Mesenchymal stem cell (in vitro differentiated cells and primary cell): Measurements from ENCODE around the gene VGLL4.

Experiments
- DNase-seq: peaks from one replicate; pipeline ENCODE4 v3.0.0-alpha.2; 2013
- H2AFZ ChIP-seq: one replicate; pipeline ENCODE4 v1.6.1; 2013; ENCODE audit warnings: low read depth, mild to moderate bottlenecking, control low read depth, inconsistent platforms, low read length, moderate library complexity
- H2AK5ac ChIP-seq: 2 replicates; pipeline ENCODE4 v1.6.1; 2013; ENCODE audit warnings: low read length, moderate library complexity, mild to moderate bottlenecking, inconsistent platforms; ENCODE audit not compliant: severe bottlenecking
- H2BK120ac ChIP-seq: one replicate; pipeline ENCODE4 v1.6.1; 2013; ENCODE audit warnings: low read depth, mild to moderate bottlenecking, inconsistent platforms, low read length, moderate library complexity
- H2BK12ac ChIP-seq, 2 experiments: one replicate each; pipeline ENCODE4 v1.6.1; 2013; ENCODE audit warnings: inconsistent platforms in 2 of 2, low read length in 2 of 2, mild to moderate bottlenecking in 2 of 2, moderate library complexity in 2 of 2, control low read depth in 1 of 2
- H2BK15ac ChIP-seq: one replicate; pipeline ENCODE4 v1.6.1; 2013; ENCODE audit warnings: mild to moderate bottlenecking, low read depth, inconsistent platforms; ENCODE audit not compliant: poor library complexity, severe bottlenecking
- H2BK5ac ChIP-seq: 2 replicates; pipeline ENCODE4 v1.6.1; 2013; ENCODE audit warnings: low read depth, mild to moderate bottlenecking, low read length, control low read depth, inconsistent platforms; ENCODE audit not compliant: poor library complexity, severe bottlenecking
- H3K14ac ChIP-seq, 2 experiments: one replicate each; pipeline ENCODE4 v1.6.1; 2013; ENCODE audit warnings: inconsistent platforms in 2 of 2, low read length in 2 of 2, control low read depth in 1 of 2, mild to moderate bottlenecking in 1 of 2, moderate library complexity in 1 of 2
- H3K18ac ChIP-seq, 2 experiments: one replicate each; pipeline ENCODE4 v1.6.1; 2013; ENCODE audit warnings: inconsistent platforms in 2 of 2, low read length in 2 of 2, control low read depth in 1 of 2, low read depth in 1 of 2, mild to moderate bottlenecking in 1 of 2
- H3K23ac ChIP-seq, 2 experiments: one replicate each; pipeline ENCODE4 v1.6.1; 2013; ENCODE audit warnings: inconsistent platforms in 2 of 2, low read length in 2 of 2, mild to moderate bottlenecking in 2 of 2, moderate library complexity in 2 of 2, control low read depth in 1 of 2
- H3K27ac ChIP-seq: 2 replicates; pipeline ENCODE4 v1.5.1; 2013; ENCODE audit warnings: mild to moderate bottlenecking, moderate library complexity, low read length, control low read depth, inconsistent platforms; ENCODE audit not compliant: poor library complexity, severe bottlenecking
- H3K27me3 ChIP-seq, 2 experiments: 2 replicates each; pipeline versions ENCODE4 v1.6.1 to v1.7.0; 2013; ENCODE audit warnings: low read length in 2 of 2, mild to moderate bottlenecking in 2 of 2, moderate library complexity in 2 of 2, control low read depth in 1 of 2, inconsistent platforms in 1 of 2; ENCODE audit not compliant: control insufficient read depth in 1 of 2, insufficient read depth in 1 of 2
- H3K36me3 ChIP-seq, 2 experiments: 2 replicates each; pipeline versions ENCODE4 v1.6.1 to v1.7.0; 2013; ENCODE audit warnings: low read length in 2 of 2, control low read depth in 1 of 2, inconsistent platforms in 1 of 2, low read depth in 1 of 2, mild to moderate bottlenecking in 1 of 2; ENCODE audit not compliant: insufficient read depth in 2 of 2, control insufficient read depth in 1 of 2
- H3K4ac ChIP-seq, 2 experiments: one replicate each; pipeline ENCODE4 v1.6.1; 2013; ENCODE audit warnings: inconsistent platforms in 2 of 2, low read length in 2 of 2, mild to moderate bottlenecking in 2 of 2, moderate library complexity in 2 of 2, control low read depth in 1 of 2, low read depth in 1 of 2
- H3K4me1 ChIP-seq: 2 replicates; pipeline ENCODE4 v1.6.1; 2013; ENCODE audit warnings: low read depth, low read length, control low read depth; ENCODE audit not compliant: control insufficient read depth, insufficient read depth
- H3K4me2 ChIP-seq: 2 replicates; pipeline ENCODE4 v1.6.1; 2013; ENCODE audit warnings: low read length, mild to moderate bottlenecking, inconsistent platforms; ENCODE audit not compliant: poor library complexity, severe bottlenecking
- H3K4me3 ChIP-seq, 2 experiments: 2 replicates each; pipeline versions ENCODE4 v1.5.1 to v1.7.0; 2013; ENCODE audit warnings: low read length in 2 of 2, mild to moderate bottlenecking in 2 of 2, control low read depth in 1 of 2, low read depth in 1 of 2; ENCODE audit not compliant: insufficient read depth in 1 of 2
- H3K79me1 ChIP-seq: replicated peaks from 2 replicates; pipeline ENCODE4 v1.6.1; 2013; ENCODE audit warnings: mild to moderate bottlenecking, control low read depth, low read length, inconsistent platforms; ENCODE audit not compliant: poor library complexity, severe bottlenecking
- H3K9ac ChIP-seq: 2 replicates; pipeline ENCODE4 v1.7.0; 2013; ENCODE audit warnings: mild to moderate bottlenecking, low read length, moderate library complexity
- H3K9me3 ChIP-seq: 2 replicates; pipeline ENCODE4 v1.7.0; 2013; ENCODE audit warnings: mild to moderate bottlenecking, low read length; ENCODE audit not compliant: control insufficient read depth
- H4K8ac ChIP-seq: one replicate; pipeline ENCODE4 v1.6.1; 2013; ENCODE audit warnings: inconsistent platforms, mild to moderate bottlenecking, low read length, moderate library complexity
- H4K91ac ChIP-seq: one replicate; pipeline ENCODE4 v1.6.1; 2013; ENCODE audit warnings: mild to moderate bottlenecking, low read length, inconsistent platforms
- WGBS: methylation state at CpG from one replicate; pipeline ENCODE4 v1.1.7; 2013; ENCODE audit warnings: mixed read lengths; 5-methylcytosine and 5-hydroxymethylcytosine counted together

VGLL4 gene

DNA sequence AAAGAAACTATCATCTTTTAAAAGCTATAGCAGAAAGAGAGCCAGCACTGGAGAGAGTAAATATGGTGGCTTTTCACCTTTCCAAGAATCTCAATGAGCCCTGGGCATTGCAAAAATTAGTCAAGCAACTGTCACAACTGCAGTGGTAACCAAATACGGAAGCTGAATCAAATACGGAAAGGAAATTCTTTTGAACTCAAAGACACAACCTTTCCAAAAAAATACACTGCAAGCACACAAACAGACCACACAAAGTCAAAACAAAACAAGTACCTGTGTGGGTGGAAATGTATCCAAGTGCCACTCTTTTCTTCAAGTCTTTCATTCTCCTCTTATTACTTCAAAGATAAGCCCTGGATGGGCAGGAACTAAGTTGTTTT lies 17.6 kb downstream of the VGLL4 start:
- Histone ChIP-seq H3K18ac (no peak overlapping the region), H3K27ac (no peak overlapping the region), H3K9ac (no peak overlapping the region)

DNA sequence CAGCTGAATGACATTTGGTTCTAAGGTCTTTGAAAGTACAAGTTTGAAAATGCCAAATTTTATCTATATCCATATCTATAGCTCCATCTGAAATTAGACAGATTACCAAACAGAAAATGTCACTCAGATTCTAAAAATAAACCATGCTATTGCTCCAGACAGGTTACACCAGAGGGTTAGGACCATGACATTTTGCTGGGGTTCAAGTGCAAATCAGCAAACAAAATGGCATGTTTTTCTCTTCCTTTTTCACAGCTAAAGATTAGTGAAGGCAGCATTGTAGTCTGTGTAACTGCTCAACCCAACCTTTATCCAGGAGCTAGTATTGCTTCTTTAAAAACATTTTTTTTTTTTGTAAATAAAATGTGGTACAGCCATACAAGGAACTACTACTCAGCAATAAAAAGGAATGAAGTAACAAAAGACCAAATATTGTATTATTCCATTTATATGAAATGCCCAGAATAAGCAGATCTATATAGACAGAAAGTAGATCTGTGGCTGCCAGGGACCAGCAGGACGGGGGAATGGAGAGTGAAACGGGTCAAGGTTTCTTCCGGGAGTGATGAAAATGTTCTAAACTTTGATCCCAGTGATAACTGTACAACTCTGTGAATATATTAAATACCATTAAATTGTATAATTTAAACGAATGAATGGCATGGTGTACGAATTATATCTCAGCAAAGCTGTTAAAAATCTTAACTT lies 18.2 kb downstream of the VGLL4 start:
- no peak overlapping the region for H3K18ac ChIP-seq
- H4K91ac ChIP-seq = no peak overlapping the region
- no peaks in the 10 kb centered on the region for H3K27me3 ChIP-seq
- H3K27ac ChIP-seq = no peak overlapping the region
- no peak overlapping the region for H3K14ac ChIP-seq
- H3K4me2 ChIP-seq = no peak overlapping the region
- no peak overlapping the region for H2BK120ac ChIP-seq
- no peak overlapping the region for H2AFZ ChIP-seq
- DNase-seq = no peak
- H3K9ac ChIP-seq = no peak overlapping the region
- H3K23ac ChIP-seq = no peak overlapping the region
- H3K9me3 ChIP-seq = no peaks in the 10 kb centered on the region
- no CpG with 5 or more reads among the region's 5 CpGs for WGBS
- H3K36me3 ChIP-seq = peaks cover 0 to 3% of the 10 kb centered on the region in 2 experiments
- H2BK5ac ChIP-seq = no peak overlapping the region
- H3K4me3 ChIP-seq = no peak overlapping the region
- H3K4ac ChIP-seq = no peak overlapping the region
- H2AK5ac ChIP-seq = no peak overlapping the region
- H3K4me1 ChIP-seq = peaks cover 7% of the 10 kb centered on the region
- H2BK15ac ChIP-seq = no peak overlapping the region
- no peak overlapping the region for H2BK12ac ChIP-seq
- H3K79me1 ChIP-seq = peaks cover 2% of the 10 kb centered on the region
- H4K8ac ChIP-seq = no peak overlapping the region

More for the DNA sequence above, 17.6 kb downstream of the VGLL4 start:
- H3K27me3 ChIP-seq = no peaks in the 10 kb centered on the region
- H3K4me3 ChIP-seq = no peak overlapping the region
- no peak overlapping the region for H2BK12ac ChIP-seq
- H3K9me3 ChIP-seq = no peaks in the 10 kb centered on the region
- H3K14ac ChIP-seq = no peak overlapping the region
- no peak overlapping the region for H2BK5ac ChIP-seq
- H3K4me2 ChIP-seq = no peak overlapping the region
- H3K23ac ChIP-seq = no peak overlapping the region
- H2AFZ ChIP-seq = no peak overlapping the region
- H2BK120ac ChIP-seq = no peak overlapping the region
- no peak for DNase-seq
- no peak overlapping the region for H2BK15ac ChIP-seq
- no peak overlapping the region for H2AK5ac ChIP-seq
- no peak overlapping the region for H3K4ac ChIP-seq
- H4K91ac ChIP-seq = no peak overlapping the region
- H3K79me1 ChIP-seq = no peaks in the 10 kb centered on the region
- no peak overlapping the region for H4K8ac ChIP-seq
- peaks cover 0 to 3% of the 10 kb centered on the region in 2 experiments for H3K36me3 ChIP-seq
- H3K4me1 ChIP-seq = peaks cover 7% of the 10 kb centered on the region
- 77% methylated on average over 2 of the region's 2 CpGs for WGBS

DNA sequence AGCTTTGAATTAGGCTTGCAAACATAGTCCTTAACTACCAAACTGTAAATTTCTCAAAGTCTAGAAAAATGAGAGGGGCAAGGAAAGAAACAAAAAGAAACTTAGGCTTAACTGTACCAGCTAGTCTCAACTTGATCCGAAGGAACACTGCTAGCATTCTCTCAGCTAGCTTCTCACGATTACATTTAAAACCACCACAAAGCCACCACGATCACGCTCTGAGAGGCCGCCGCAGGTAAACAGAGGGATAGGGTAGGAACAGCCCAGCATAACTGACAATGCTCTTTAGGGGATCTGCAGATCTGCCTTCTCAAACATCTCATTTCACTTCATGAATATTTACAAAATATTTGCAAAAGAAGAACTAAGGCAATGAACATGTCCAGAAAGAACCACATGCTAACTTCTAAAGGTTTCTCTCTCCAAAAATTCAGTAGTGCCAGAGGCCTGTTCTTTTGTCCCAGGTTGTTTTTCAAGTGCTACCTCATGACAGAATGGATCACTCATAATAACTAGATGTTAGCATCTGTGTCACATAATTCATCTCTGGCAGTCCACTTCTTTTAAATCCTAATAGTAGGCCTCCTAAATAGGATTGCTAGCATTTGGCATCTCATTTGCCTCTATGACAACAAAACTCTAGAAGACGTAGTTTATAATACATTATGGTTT lies 18.9 kb downstream of the VGLL4 start:
- Histone ChIP-seq H3K14ac (no peak overlapping the region), H3K36me3 (peaks cover 0 to 3% of the 10 kb centered on the region in 2 experiments), H2AFZ (no peak overlapping the region), H2BK120ac (no peak overlapping the region), H3K27ac (no peak overlapping the region), H3K4me2 (no peak overlapping the region), H2AK5ac (no peak overlapping the region), H3K79me1 (peaks cover 2% of the 10 kb centered on the region), H2BK5ac (no peak overlapping the region), H2BK15ac (no peak overlapping the region), H3K4me1 (peaks cover 7% of the 10 kb centered on the region), H4K8ac (no peak overlapping the region), H3K4me3 (no peak overlapping the region), H3K9ac (no peak overlapping the region), H3K9me3 (no peaks in the 10 kb centered on the region), H3K4ac (no peak overlapping the region), H2BK12ac (no peak overlapping the region), H3K23ac (no peak overlapping the region), H3K27me3 (no peaks in the 10 kb centered on the region), H3K18ac (no peak overlapping the region), H4K91ac (no peak overlapping the region)
- DNase-seq = no peak
- 97% methylated on average over 6 of the region's 7 CpGs for WGBS

DNA sequence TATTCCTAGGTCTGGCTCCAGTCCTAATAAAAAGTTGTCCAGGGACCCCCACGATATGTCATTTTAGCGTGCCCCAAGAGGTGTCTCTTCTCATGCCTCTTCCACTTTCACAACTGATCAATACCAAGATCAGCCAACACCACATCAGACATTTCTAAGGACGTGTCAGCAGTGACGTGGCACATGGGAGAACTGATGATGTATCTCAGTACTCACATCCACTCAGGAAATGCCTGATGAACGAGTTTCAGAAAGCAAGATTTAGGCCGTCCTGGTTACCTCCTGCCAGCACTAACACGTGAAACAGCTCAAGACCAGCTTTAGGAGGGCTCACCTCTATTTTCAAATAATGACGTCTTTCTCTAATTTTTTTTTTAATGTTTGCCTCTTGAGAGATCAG lies 19.6 kb downstream of the VGLL4 start:
- WGBS = 65% methylated on average over 8 of the region's 8 CpGs
- no peak overlapping the region for H4K91ac ChIP-seq
- H2BK5ac ChIP-seq = no peak overlapping the region

More for the DNA sequence above, 19.6 kb downstream of the VGLL4 start:
- H2BK120ac ChIP-seq = no peak overlapping the region
- H3K79me1 ChIP-seq = peaks cover 2% of the 10 kb centered on the region
- no peak overlapping the region for H3K9ac ChIP-seq
- no peak overlapping the region for H3K4me3 ChIP-seq
- H3K36me3 ChIP-seq = peaks cover 0 to 3% of the 10 kb centered on the region in 2 experiments
- H3K9me3 ChIP-seq = no peaks in the 10 kb centered on the region
- no peak for DNase-seq
- H3K27me3 ChIP-seq = no peaks in the 10 kb centered on the region
- H3K23ac ChIP-seq = no peak overlapping the region
- no peak overlapping the region for H2AFZ ChIP-seq
- H2BK12ac ChIP-seq = no peak overlapping the region
- H3K4me1 ChIP-seq = peaks cover 4% of the 10 kb centered on the region
- peak overlapping the region; percentile 7 for H4K8ac ChIP-seq
- no peak overlapping the region for H3K18ac ChIP-seq
- no peak overlapping the region for H2BK15ac ChIP-seq
- H3K4ac ChIP-seq = no peak overlapping the region
- no peak overlapping the region for H3K27ac ChIP-seq
- no peak overlapping the region for H2AK5ac ChIP-seq
- no peak overlapping the region for H3K4me2 ChIP-seq
- H3K14ac ChIP-seq = no peak overlapping the region
